Brain microvascular endothelial cell (primary cell): ENCODE results near the gene LRP3.
"Not testable (repeated sequence)": the region's sequence is repeated elsewhere in the genome, so short reads cannot be mapped to it uniquely, and the experiment has no call there.

ENCODE experiments used
- DNase-seq: peaks from one replicate; pipeline ENCODE4 v3.0.0-alpha.2; 2020
- H3K27ac ChIP-seq: fragments of 250-450 bp; sonication (Bioruptor Pico); 2 replicates; pipeline ENCODE4 v1.5.1; 2020; ENCODE audit warnings: mild to moderate bottlenecking, moderate library complexity
- H3K27me3 ChIP-seq: fragments of 250-450 bp; sonication (Bioruptor Pico); replicated peaks from 2 replicates; pipeline ENCODE4 v1.5.1; 2020; ENCODE audit warnings: mild to moderate bottlenecking
- H3K36me3 ChIP-seq: fragments of 250-450 bp; sonication (Bioruptor Pico); replicated peaks from 2 replicates; pipeline ENCODE4 v1.5.1; 2020; ENCODE audit warnings: mild to moderate bottlenecking
- H3K4me3 ChIP-seq: 2 replicates; pipeline ENCODE4 v1.5.1; 2011; ENCODE audit warnings: low read depth, mild to moderate bottlenecking, control low read depth, low read length, moderate library complexity
- in situ Hi-C: cut with HindIII; loops from 2 replicates; pipeline ENCODE4 v1.10.0; 2017; ENCODE audit warnings: low sequenced_read_pairs, low pct_ligation_motif_present
- TF ChIP-seq, protein P1 (sequence below): IDR thresholded peaks from 2 replicates; pipeline ENCODE4 v1.5.1; 2011; ENCODE audit warnings: low read depth, mild to moderate bottlenecking, moderate library complexity, low read length, control low read depth, inconsistent platforms; ENCODE audit errors: missing control alignments

The LRP3 gene

DNA sequence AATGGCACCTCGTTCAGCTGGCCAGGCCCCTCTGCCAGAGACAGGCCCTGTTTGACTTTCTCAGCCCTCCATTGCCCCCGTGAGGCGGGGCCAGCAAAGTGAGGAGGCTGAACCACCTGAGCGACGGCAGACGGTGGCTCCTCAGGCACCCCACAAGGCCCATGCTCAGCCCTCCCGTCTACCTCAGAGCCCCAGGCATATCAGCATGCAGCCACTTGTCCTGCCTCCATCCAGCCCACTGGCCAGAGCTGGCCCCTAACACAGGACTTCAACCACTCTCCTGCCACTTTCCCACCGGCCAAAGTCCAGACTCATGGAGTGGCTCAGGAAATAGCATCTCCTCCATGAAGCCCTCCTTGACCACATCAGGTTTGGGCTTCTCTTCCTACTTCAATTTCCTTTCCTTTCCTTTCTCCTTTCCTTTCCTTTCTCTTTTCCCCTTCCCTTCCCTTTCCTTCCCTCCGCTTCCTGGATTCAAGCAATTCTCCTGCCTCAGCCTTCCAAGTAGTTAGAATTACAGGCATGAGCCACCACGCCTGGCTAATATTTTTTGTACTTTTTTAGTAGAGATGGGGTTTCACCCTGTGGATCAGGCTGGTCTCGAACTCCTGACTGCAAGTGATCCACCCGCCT lies 22.2 kb downstream of the LRP3 start:
- Histone ChIP-seq H3K27ac (no peak overlapping the region), H3K36me3 (no peaks in the 10 kb centered on the region), H3K27me3 (no peaks in the 10 kb centered on the region), H3K4me3 (no peak overlapping the region)
- DNase-seq = no peak
- in situ Hi-C loops = no loop called here
- TF ChIP-seq, protein P1, sequence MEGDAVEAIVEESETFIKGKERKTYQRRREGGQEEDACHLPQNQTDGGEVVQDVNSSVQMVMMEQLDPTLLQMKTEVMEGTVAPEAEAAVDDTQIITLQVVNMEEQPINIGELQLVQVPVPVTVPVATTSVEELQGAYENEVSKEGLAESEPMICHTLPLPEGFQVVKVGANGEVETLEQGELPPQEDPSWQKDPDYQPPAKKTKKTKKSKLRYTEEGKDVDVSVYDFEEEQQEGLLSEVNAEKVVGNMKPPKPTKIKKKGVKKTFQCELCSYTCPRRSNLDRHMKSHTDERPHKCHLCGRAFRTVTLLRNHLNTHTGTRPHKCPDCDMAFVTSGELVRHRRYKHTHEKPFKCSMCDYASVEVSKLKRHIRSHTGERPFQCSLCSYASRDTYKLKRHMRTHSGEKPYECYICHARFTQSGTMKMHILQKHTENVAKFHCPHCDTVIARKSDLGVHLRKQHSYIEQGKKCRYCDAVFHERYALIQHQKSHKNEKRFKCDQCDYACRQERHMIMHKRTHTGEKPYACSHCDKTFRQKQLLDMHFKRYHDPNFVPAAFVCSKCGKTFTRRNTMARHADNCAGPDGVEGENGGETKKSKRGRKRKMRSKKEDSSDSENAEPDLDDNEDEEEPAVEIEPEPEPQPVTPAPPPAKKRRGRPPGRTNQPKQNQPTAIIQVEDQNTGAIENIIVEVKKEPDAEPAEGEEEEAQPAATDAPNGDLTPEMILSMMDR = no peak

DNA sequence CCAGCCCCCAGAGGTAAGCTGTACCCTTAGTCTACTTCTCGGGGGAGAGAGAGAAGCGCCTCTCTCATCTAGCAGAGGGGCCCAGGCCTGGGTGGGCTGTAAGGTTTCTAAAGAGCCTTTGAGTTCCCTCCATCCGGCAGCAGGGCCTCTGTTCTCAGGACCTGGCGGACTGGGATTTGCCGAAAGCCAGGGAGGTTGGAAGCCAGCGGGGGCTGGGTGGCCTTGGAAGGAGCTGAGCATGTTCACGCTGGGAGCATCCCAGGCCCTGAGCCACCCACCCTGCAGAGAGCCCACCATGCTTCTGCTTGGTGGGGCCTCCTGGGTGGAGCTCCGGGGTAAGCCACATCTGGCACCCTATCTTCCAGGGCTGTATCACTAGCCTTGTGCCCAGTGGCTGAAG lies 23.8 kb downstream of the LRP3 start:
- Histone ChIP-seq H3K27me3 (peaks cover 5% of the 10 kb centered on the region), H3K4me3 (no peak overlapping the region), H3K36me3 (no peaks in the 10 kb centered on the region), H3K27ac (no peak overlapping the region)
- in situ Hi-C loops = no loop called here
- TF ChIP-seq, protein P1 = no peak
- no peak for DNase-seq

DNA sequence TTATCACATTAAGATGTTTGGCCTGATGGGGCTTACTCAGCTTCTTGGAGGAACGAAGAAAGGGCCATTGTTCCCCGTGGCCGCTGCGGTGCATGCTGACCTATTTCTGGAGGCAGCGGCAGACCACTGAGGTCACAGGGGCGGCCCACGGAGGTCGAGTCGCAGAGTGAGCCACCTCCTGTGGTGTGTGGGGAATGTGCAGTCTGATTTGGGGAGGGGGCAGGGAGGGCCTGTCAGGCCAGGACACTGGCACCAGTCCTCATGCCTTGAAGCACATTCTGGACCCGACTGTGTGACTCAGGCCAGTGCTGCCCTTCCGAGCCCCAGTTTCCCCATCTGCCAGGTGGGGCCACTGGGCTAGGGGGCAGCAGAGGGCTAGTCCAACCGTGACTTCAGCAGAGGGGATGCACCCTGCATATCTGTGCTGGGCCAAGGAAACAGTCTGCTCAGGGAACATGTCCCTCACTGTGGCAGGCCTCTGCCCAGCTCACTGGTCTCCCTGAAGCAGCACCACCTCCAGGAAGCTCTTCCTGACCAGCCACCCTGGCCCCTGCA lies 25.2 kb downstream of the LRP3 start:
- no peak overlapping the region for H3K4me3 ChIP-seq
- DNase-seq = peak; percentile 26
- H3K27ac ChIP-seq = no peak overlapping the region
- TF ChIP-seq, protein P1 = peak; percentile 62
- no peaks in the 10 kb centered on the region for H3K36me3 ChIP-seq
- in situ Hi-C loops = no loop called here
- H3K27me3 ChIP-seq = peaks cover 12% of the 10 kb centered on the region

DNA sequence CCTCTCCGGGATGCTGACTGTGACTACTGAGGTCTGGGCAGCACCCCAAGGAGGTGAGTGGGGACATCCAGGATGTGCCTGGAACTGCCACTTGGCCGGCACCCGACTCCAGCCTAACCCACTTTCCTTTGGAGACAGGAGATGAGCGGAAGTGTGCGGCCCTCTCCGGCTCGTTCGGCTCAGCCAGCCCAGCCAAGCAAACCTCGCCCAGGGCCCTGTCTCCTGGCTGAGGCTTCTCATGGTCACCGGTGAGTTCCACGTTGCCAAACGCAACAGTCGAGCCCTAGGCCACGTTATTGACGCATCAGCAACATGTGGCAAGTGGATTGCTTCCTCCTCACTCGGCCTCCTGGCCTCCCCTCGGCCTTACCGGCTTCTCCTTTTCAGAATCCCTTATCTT lies 26.0 kb downstream of the LRP3 start:
- Histone ChIP-seq H3K27ac (no peak overlapping the region), H3K36me3 (no peaks in the 10 kb centered on the region), H3K4me3 (no peak overlapping the region), H3K27me3 (peaks cover 20% of the 10 kb centered on the region)
- TF ChIP-seq, protein P1 = no peak
- in situ Hi-C loops = no loop called here
- no peak for DNase-seq

DNA sequence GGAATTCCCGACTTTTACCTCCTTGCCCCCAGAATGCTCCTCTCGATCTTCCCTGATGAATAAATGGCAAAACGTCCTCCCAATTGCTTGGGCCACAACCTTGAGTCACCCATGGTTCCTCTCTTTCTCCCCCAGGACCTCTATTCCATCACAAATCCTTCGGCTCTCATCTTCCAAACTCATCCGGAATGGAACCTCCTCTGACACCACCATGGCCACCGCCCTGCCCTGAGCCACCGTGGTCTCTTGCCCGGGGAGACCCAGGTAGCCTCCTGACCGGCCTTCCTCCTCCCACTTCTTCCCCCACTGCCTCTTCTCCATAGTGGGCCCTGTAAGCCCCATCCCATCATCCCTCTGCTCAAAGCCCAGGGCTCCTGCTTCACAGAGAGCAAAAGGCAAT lies 26.6 kb downstream of the LRP3 start:
- no peak overlapping the region for H3K4me3 ChIP-seq
- H3K27ac ChIP-seq = no peak overlapping the region
- no peak for DNase-seq
- H3K36me3 ChIP-seq = no peaks in the 10 kb centered on the region
- in situ Hi-C loops = no loop called here
- peaks cover 25% of the 10 kb centered on the region for H3K27me3 ChIP-seq
- TF ChIP-seq, protein P1 = no peak

DNA sequence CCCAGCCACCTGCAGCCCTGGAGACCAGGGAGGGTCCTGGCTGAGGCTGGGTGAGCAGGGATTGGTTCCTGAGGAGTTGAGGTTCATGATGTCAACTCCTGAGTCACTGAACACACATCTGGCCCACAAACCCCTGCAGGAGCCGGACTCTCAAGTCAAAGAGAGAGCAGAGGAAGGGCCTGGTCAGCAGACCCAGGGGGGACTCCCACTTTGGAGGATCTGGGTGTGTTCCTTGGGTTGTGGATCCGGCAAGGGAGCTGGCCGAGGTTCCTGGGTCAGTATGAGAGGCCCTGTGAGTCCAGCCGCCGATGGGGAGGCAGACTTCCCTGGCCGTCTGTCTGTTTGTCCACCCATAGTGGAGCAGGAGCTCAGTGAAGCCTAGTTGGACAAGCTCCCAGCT lies 27.5 kb downstream of the LRP3 start:
- peaks cover 34% of the 10 kb centered on the region for H3K27me3 ChIP-seq
- H3K4me3 ChIP-seq = no peak overlapping the region
- TF ChIP-seq, protein P1 = no peak
- no peaks in the 10 kb centered on the region for H3K36me3 ChIP-seq
- no peak for DNase-seq
- in situ Hi-C loops = no loop called here
- no peak overlapping the region for H3K27ac ChIP-seq

DNA sequence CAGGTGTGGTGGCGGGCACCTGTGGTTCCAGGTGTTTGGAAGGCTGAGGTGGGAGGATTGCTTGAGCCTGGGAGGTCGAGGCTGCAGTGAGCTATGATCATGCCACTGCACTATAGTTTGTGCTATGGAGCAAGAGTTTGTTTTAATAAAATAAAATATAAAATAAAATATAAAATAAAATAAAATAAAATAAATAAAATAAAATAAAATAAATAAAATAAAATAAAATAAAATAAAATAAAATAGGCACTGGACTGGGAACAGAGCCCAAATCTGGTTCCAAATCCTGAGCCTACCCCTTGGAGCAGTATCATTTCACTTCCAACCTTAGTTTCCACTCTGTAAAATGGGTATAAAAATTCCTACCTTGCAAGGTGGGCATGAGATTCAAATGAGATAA lies 28.1 kb downstream of the LRP3 start:
- H3K4me3 ChIP-seq, DNase-seq, H3K27ac ChIP-seq, H3K36me3 ChIP-seq, in situ Hi-C loops: not testable (repeated sequence)
- peaks cover 37% of the 10 kb centered on the region for H3K27me3 ChIP-seq
